ENCODE measurements around the gene RASAL3. TPM values are rescaled to one million over a fixed set of nuclear protein-coding genes. Genes with fewer than 3 reads are reported as not detected.

RASAL3 gene
- total and polyA plus RNA-seq, 2 of the 4 experiments (the other 2 are of a cell fraction): 0.07 TPM; not detected in 1

GRCh38 chr19:15428956-15429824, 35.2 kb downstream of the RASAL3 start (continued):
- no peak for TF ChIP-seq CEBPB (IDR thresholded peaks at IDR 0.05; ENCODE audit: low read depth, low read length)

DNA sequence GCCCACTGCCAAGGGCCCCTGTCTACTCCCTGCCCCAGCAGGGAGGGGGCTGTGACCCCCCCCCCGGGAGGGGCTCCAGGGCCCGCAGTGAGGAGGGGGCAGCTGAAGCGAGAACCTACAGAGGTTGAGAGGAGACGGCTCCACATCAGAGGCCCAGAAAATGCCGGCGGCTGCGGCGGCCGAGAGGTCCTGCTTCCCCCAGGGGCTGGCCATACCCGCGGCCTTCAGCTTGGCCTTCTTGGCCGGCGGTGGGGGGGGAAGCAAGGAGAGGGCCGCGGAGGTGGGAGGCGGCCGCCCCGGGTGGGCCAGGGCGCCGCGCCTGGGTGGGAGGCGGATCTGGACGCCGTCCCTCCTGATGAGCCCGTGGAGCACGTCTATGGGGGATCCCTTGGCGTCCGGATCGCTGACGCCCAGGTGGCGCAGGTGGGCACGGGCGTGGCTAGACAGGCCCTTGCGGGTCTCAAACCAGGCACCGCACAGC, 36.3 kb downstream of the RASAL3 start:
- CTCF ChIA-PET: no interaction called here
- Histone ChIP-seq H4K20me1 (ENCODE audit: insufficient read depth, low read length) (peaks cover 48% of the 10 kb centered on the region), H2BK120ac (ENCODE audit: low read depth, low read length) (no peak overlapping the region), H2BK20ac (ENCODE audit: low read depth, low read length) (no peak overlapping the region), H3K9ac (ENCODE audit: low read depth, low read length) (no peak overlapping the region), H3K18ac (ENCODE audit: low read depth, low read length) (no peak overlapping the region), H2BK5ac (ENCODE audit: low read depth, low read length, poor library complexity, severe bottlenecking) (no peak overlapping the region), H3K56ac (ENCODE audit: extremely low read depth, insufficient read depth, low read length) (no peak overlapping the region), H3K4me1 (ENCODE audit: control insufficient read depth, insufficient read depth, low read length) (peaks cover 15% of the 10 kb centered on the region), H3K36me3 (ENCODE audit: control insufficient read depth, insufficient read depth, low read length) (peaks cover 57% of the 10 kb centered on the region), H2BK15ac (ENCODE audit: low read depth, low read length) (no peak overlapping the region), H2AFZ (replicated peaks; ENCODE audit: low read length, poor library complexity) (no peak overlapping the region), H3K4ac (ENCODE audit: low read depth, low read length) (no peak overlapping the region), H3K27me3 (ENCODE audit: control insufficient read depth, insufficient read depth, low read length) (no peaks in the 10 kb centered on the region), H3K23ac (ENCODE audit: low read depth, low read length) (no peak overlapping the region), H3K4me2 (ENCODE audit: low read depth, low read length) (no peak overlapping the region), H2AK5ac (ENCODE audit: low read depth, low read length) (no peak overlapping the region), H4K91ac (ENCODE audit: insufficient read depth, low read depth, low read length) (no peak overlapping the region), H3K9me3 (ENCODE audit: control insufficient read depth, insufficient read depth, low read length) (peaks cover 5% of the 10 kb centered on the region; the same call in 1 of the 2 replicates), H4K5ac (ENCODE audit: low read depth, low read length) (no peak overlapping the region), H2AK9ac (replicated peaks; ENCODE audit: low read depth, low read length, poor library complexity) (no peak overlapping the region), H3K4me3 (ENCODE audit: insufficient read depth, low read depth, low read length) (no peak overlapping the region), H3K79me1 (ENCODE audit: low read depth in 1 of 2, low read length in 2 of 2) (peaks cover 15 to 67% of the 10 kb centered on the region in 2 experiments), H3K9me1 (ENCODE audit: insufficient read depth, low read length) (peaks cover 7% of the 10 kb centered on the region; the same call in 1 of the 2 replicates), H3K27ac (ENCODE audit: insufficient read depth, low read length) (no peak overlapping the region), H3K14ac (replicated peaks; ENCODE audit: low read depth, low read length) (no peak overlapping the region), H4K8ac (ENCODE audit: low read depth in 2 of 2, low read length in 2 of 2) (no peak overlapping the region)
- TF ChIP-seq MAZ (IDR thresholded peaks at IDR 0.05; ENCODE audit: borderline replicate concordance, low read depth, low read length): no peak
- no peak for TF ChIP-seq FOS (IDR thresholded peaks at IDR 0.05; ENCODE audit: low read depth, low read length)
- TF ChIP-seq CHD1 (IDR thresholded peaks at IDR 0.05; ENCODE audit: low read depth, low read length): no peak
- TF ChIP-seq RFX5 (IDR thresholded peaks at IDR 0.05; ENCODE audit: low read depth, low read length): no peak
- TF ChIP-seq POLR2A (IDR thresholded peaks at IDR 0.05; ENCODE audit: low read depth, low read length): no peak
- no peak for TF ChIP-seq MXI1 (IDR thresholded peaks at IDR 0.05; ENCODE audit: borderline replicate concordance, low read depth, low read length)
- no peak for TF ChIP-seq RCOR1 (IDR thresholded peaks at IDR 0.05; ENCODE audit: insufficient replicate concordance, low read length)
- TF ChIP-seq MAFK (IDR thresholded peaks at IDR 0.05; ENCODE audit: low read depth, low read length): no peak
- TF ChIP-seq RAD21 (IDR thresholded peaks at IDR 0.05; ENCODE audit: low read length): no peak
- no peak for TF ChIP-seq CTCF (conservative IDR thresholded peaks at IDR 0.05; ENCODE audit: low read depth, low read length)
- dilution Hi-C loops (cut with HindIII; ENCODE audit: low sequenced_read_pairs, unreplicated experiment) (no loop called here), intact Hi-C loops (cut with micrococcal nuclease) (no loop called here), in situ Hi-C loops (cut with MboI; ENCODE audit: low sequenced_read_pairs) (loop anchor here (25.0 kb wide), 1 partner anchor 866 kb away; the partner anchor contains the start of gene NDUFB7)
- BruUV-seq (replicated peaks): no TSS peak
- POLR2A ChIA-PET (ENCODE audit: unreplicated experiment): no interaction called here
- no peak for ATAC-seq (ENCODE audit: low read depth)
- WGBS, 2 experiments (ENCODE audit: extremely low coverage in 2 of 2, insufficient read length in 1 of 2): 84% methylated on average over 5 of the region's 35 CpGs; no CpG with 5 or more reads in 1 of the 2 experiments
- DNase-seq: no peak
